Chondrocyte (in vitro differentiated cells): ENCODE results near the gene VSX1. TPM values are rescaled to one million over a fixed set of nuclear protein-coding genes. Genes with fewer than 3 reads are reported as not detected.

Experiments
- DNase-seq: peaks from one replicate; pipeline ENCODE4 v3.0.0; 2021; ENCODE audit warnings: mixed read lengths, low spot score
- H3K27ac Mint-ChIP-seq: one replicate; pipeline ENCODE4 v1.8.0; 2021; ENCODE audit warnings: mild to moderate bottlenecking, moderate library complexity, mixed read lengths; ENCODE audit not compliant: unreplicated experiment
- H3K27me3 Mint-ChIP-seq: 2 replicates; pipeline ENCODE4 v1.8.0; 2021; ENCODE audit warnings: low read depth, mixed read lengths
- H3K36me3 Mint-ChIP-seq: 2 replicates; pipeline ENCODE4 v1.8.0; 2021; ENCODE audit warnings: low read depth, mixed read lengths
- H3K4me1 Mint-ChIP-seq: 2 replicates; pipeline ENCODE4 v1.8.0; 2021; ENCODE audit warnings: low read depth, mild to moderate bottlenecking, mixed read lengths
- H3K4me3 Mint-ChIP-seq: one replicate; pipeline ENCODE4 v1.8.0; 2021; ENCODE audit warnings: mild to moderate bottlenecking, moderate library complexity, mixed read lengths; ENCODE audit not compliant: unreplicated experiment
- H3K9me3 Mint-ChIP-seq: 2 replicates; pipeline ENCODE4 v1.8.0; 2021; ENCODE audit warnings: low read depth, mixed read lengths
- CTCF ChIP-seq: fragments of 200-600 bp; sonication (generic); IDR thresholded peaks from 2 replicates; pipeline ENCODE4 v1.5.0; 2021; ENCODE audit warnings: antibody characterized with exemption, mild to moderate bottlenecking, moderate library complexity
- long read RNA-seq: library from polyadenylated mRNA; stranded (forward); transcript quantifications from one replicate; pipeline ENCODE4 v2.0.0, GENCODE V29; 2021
- total RNA-seq: library from RNA; stranded (reverse); gene quantifications from 3 replicates; pipeline ENCODE4 v1.2.1, GENCODE V29; 2021

VSX1 gene
- not detected in 3 replicates for total RNA-seq
- long read RNA-seq = 0 reads

- H3K4me3 Mint-ChIP-seq = peak within 1 kb of the TSS; percentile 28
- no peaks in the 10 kb centered on the region for H3K9me3 Mint-ChIP-seq
- no peaks in the 10 kb centered on the region for H3K36me3 Mint-ChIP-seq
- no peak for TF ChIP-seq CTCF
- peaks cover 79% of the 10 kb centered on the region for H3K27me3 Mint-ChIP-seq
- H3K4me1 Mint-ChIP-seq = peaks cover 19% of the 10 kb centered on the region
- no peak for DNase-seq
- no peak within 1 kb of the TSS for H3K27ac Mint-ChIP-seq
Observed at GRCh38 chr20:25081730-25082497, at the start of gene VSX1. TSS of gene VSX1 (minus strand) at chr20:25082141. CDS start at chr20:25082096, 45 bp downstream.

GRCh38 chr20:25129908-25130307 is 48.0 kb upstream of the VSX1 start:
- no peak overlapping the region for H3K27ac Mint-ChIP-seq
- no peak overlapping the region for H3K4me3 Mint-ChIP-seq
- H3K36me3 Mint-ChIP-seq = no peaks in the 10 kb centered on the region
- TF ChIP-seq CTCF = no peak
- H3K9me3 Mint-ChIP-seq = peaks cover 10% of the 10 kb centered on the region
- no peaks in the 10 kb centered on the region for H3K4me1 Mint-ChIP-seq
- no peak for DNase-seq
- H3K27me3 Mint-ChIP-seq = peaks cover 20% of the 10 kb centered on the region

GRCh38 chr20:25129428-25129827 is 47.5 kb upstream of the VSX1 start:
- Mint-ChIP-seq H3K4me1 (no peaks in the 10 kb centered on the region), H3K9me3 (peaks cover 10% of the 10 kb centered on the region), H3K27ac (no peak overlapping the region), H3K36me3 (no peaks in the 10 kb centered on the region), H3K27me3 (peaks cover 21% of the 10 kb centered on the region), H3K4me3 (no peak overlapping the region)
- DNase-seq = no peak
- no peak for TF ChIP-seq CTCF

- no peak overlapping the region for H3K4me3 Mint-ChIP-seq
- H3K27ac Mint-ChIP-seq = no peak overlapping the region
- no peak for TF ChIP-seq CTCF
- DNase-seq = no peak
- peaks cover 26% of the 10 kb centered on the region for H3K27me3 Mint-ChIP-seq
- H3K9me3 Mint-ChIP-seq = peaks cover 10% of the 10 kb centered on the region
- H3K4me1 Mint-ChIP-seq = no peaks in the 10 kb centered on the region
- no peaks in the 10 kb centered on the region for H3K36me3 Mint-ChIP-seq
Observed at GRCh38 chr20:25128649-25129048, 46.7 kb upstream of the VSX1 start.

GRCh38 chr20:25127761-25128537 is 46.0 kb upstream of the VSX1 start:
- Mint-ChIP-seq H3K36me3 (no peaks in the 10 kb centered on the region), H3K4me1 (no peaks in the 10 kb centered on the region), H3K4me3 (no peak overlapping the region), H3K9me3 (peaks cover 10% of the 10 kb centered on the region), H3K27ac (no peak overlapping the region), H3K27me3 (peaks cover 26% of the 10 kb centered on the region)
- DNase-seq = no peak
- no peak for TF ChIP-seq CTCF
